ENCODE measurements around the gene SLC7A14.

The SLC7A14 gene

GRCh38 chr3:170470063-170471016 is 115.5 kb downstream of the SLC7A14 start:
- no peak for DNase-seq (ENCODE audit: low read depth in 2 of 2)

GRCh38 chr3:170469151-170470062 is 116.5 kb downstream of the SLC7A14 start:
- no peak for DNase-seq (ENCODE audit: low read depth in 2 of 2)

GRCh38 chr3:170467571-170468147 is 118.2 kb downstream of the SLC7A14 start:
- no peak for DNase-seq (ENCODE audit: low read depth in 2 of 2)

GRCh38 chr3:170467007-170467406 is 118.9 kb downstream of the SLC7A14 start:
- no peak for DNase-seq (ENCODE audit: low read depth in 2 of 2)

- DNase-seq (ENCODE audit: low read depth in 2 of 2), result no peak
Measured at GRCh38 chr3:170465955-170466354, 119.9 kb downstream of the SLC7A14 start.

- DNase-seq (ENCODE audit: low read depth in 2 of 2), result no peak
Measured at GRCh38 chr3:170463011-170463410, 122.9 kb downstream of the SLC7A14 start.

GRCh38 chr3:170458285-170458684 is 127.6 kb downstream of the SLC7A14 start:
- no peak for DNase-seq (ENCODE audit: low read depth in 2 of 2)

- no peak for DNase-seq (ENCODE audit: low read depth in 2 of 2)
Measured at GRCh38 chr3:170454509-170454908, 131.4 kb downstream of the SLC7A14 start.

- DNase-seq (ENCODE audit: low read depth in 2 of 2), result no peak
Measured at GRCh38 chr3:170450039-170450438, 135.8 kb downstream of the SLC7A14 start.

- no peak for DNase-seq (ENCODE audit: low read depth in 2 of 2)
Measured at GRCh38 chr3:170448584-170448983, 137.3 kb downstream of the SLC7A14 start.

- DNase-seq (ENCODE audit: low read depth in 2 of 2), result no peak
Measured at GRCh38 chr3:170443457-170443856, 142.4 kb downstream of the SLC7A14 start.

GRCh38 chr3:170442947-170443346 is 142.9 kb downstream of the SLC7A14 start:
- no peak for DNase-seq (ENCODE audit: low read depth in 2 of 2)

GRCh38 chr3:170441412-170441811 is 144.5 kb downstream of the SLC7A14 start:
- DNase-seq (ENCODE audit: low read depth in 2 of 2), result no peak

GRCh38 chr3:170440344-170440743 is 145.5 kb downstream of the SLC7A14 start:
- DNase-seq (ENCODE audit: low read depth in 2 of 2), result no peak

GRCh38 chr3:170438836-170439235 is 147.0 kb downstream of the SLC7A14 start:
- no peak for DNase-seq (ENCODE audit: low read depth in 2 of 2)

- DNase-seq (ENCODE audit: low read depth in 2 of 2), result no peak
Measured at GRCh38 chr3:170437696-170438407, 148.0 kb downstream of the SLC7A14 start.

- DNase-seq (ENCODE audit: low read depth in 2 of 2), result no peak
Measured at GRCh38 chr3:170437176-170437575, 148.7 kb downstream of the SLC7A14 start.

GRCh38 chr3:170436697-170437096 is 149.2 kb downstream of the SLC7A14 start:
- DNase-seq (ENCODE audit: low read depth in 2 of 2), result no peak

GRCh38 chr3:170432416-170432815 is 153.5 kb downstream of the SLC7A14 start:
- DNase-seq (ENCODE audit: low read depth in 2 of 2), result no peak

- DNase-seq (ENCODE audit: low read depth in 2 of 2), result no peak
Measured at GRCh38 chr3:170431054-170431453, 154.8 kb downstream of the SLC7A14 start.

GRCh38 chr3:170429050-170429449 is 156.8 kb downstream of the SLC7A14 start:
- DNase-seq (ENCODE audit: low read depth in 2 of 2), result no peak
